HG02798 (cell line): ENCODE results near the gene PIWIL4.
"Not testable (repeated sequence)": the region's sequence is repeated elsewhere in the genome, so short reads cannot be mapped to it uniquely, and the experiment has no call there.

Experiments used
- ATAC-seq: cut with Tn5 transposase; IDR thresholded peaks from one replicate; pipeline ENCODE4 v1.9.1; 2021; ENCODE audit warnings: mild to moderate bottlenecking; ENCODE audit not compliant: unreplicated experiment, poor library complexity

The PIWIL4 gene

GRCh38 chr11:94546162-94546470, 21.1 kb upstream of the PIWIL4 start:
- ATAC-seq, result no peak

GRCh38 chr11:94546886-94547285, 20.3 kb upstream of the PIWIL4 start:
- ATAC-seq, result no peak

DNA sequence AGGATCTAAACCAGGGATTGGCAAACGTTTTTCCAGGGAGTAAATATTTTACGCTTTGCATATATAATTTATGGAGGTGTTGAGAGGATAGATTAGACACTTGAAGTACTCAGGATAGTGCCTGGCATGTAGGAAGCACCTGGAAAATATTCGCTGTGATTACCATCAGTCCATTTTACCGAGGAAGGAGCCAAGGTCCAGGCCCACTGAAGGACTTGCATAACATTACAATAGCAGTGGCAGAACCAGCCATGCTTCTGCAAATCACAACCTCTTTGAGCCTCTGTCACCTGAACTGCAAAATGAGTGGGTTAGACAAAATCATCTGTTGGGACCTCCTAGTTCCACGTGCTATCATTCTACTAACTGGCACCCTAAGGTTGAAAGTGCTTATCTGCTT, 18.0 kb upstream of the PIWIL4 start:
- no peak for ATAC-seq

- ATAC-seq, result peak; percentile 54
These were observed 16.7 kb upstream of the PIWIL4 start for GRCh38 chr11:94550513-94550912.

GRCh38 chr11:94553938-94554337, 13.2 kb upstream of the PIWIL4 start:
- ATAC-seq, result no peak

- ATAC-seq, result not testable (repeated sequence)
These were observed 11.3 kb upstream of the PIWIL4 start for GRCh38 chr11:94555752-94556329.

DNA sequence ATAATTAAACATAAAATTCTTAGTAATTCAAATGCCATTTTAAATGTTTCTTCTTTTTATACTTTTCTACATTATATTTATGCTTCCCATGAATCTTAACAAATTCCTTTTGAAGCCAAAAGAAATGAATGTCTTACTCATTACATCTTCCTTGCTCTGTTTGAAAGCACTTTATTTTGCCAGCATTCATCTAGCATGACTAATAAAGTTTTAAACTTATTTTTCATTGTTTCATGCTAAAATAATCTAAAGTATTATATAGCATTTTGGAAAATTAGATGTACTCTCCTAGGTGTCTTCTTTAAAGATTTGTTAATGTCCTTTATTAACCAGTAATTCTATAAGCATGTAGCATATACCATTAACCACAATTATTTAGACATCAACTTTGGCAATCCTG, 9.7 kb upstream of the PIWIL4 start:
- ATAC-seq, result no peak

DNA sequence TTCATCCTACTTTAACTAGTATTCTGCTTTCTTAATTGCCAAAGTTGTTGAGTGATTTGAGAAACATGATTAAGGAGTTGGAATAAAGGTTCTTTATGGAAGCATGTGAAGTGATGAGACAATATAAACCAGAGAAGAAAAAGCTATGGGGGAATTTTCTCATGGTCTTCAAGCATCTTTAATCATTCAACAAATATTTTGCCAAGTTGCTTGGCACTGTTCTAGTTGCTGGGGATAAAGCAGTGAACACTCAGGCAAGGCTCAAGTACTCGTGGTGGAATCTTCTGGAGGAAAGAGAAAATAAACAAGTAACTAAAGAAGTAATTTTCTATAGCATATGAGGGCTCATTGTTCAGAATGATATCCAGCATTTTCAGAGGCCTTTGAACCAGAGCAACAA, 9.2 kb upstream of the PIWIL4 start:
- ATAC-seq, result no peak

- no peak for ATAC-seq
These were observed 8.7 kb upstream of the PIWIL4 start for GRCh38 chr11:94558468-94558867.

GRCh38 chr11:94558932-94559331, 8.2 kb upstream of the PIWIL4 start:
- ATAC-seq, result no peak

DNA sequence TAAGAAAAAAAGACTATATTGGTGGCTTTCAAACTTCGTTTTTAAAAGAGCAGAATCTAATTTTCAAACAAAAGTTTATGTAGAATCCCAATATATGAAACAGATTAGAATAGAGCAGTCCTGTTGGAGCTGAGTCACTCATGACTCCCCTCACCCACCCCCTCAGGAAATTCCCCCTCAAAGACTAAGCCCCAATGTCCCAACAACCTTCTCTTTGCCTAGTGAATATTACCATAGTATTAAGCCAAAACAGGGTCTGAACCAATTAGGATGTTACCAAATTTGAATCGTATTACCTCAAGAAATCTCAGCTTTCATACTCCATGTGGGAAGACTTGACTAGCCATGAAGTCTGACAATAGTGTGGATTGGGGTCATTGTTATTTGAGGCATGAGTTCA, 7.8 kb upstream of the PIWIL4 start:
- ATAC-seq, result no peak

DNA sequence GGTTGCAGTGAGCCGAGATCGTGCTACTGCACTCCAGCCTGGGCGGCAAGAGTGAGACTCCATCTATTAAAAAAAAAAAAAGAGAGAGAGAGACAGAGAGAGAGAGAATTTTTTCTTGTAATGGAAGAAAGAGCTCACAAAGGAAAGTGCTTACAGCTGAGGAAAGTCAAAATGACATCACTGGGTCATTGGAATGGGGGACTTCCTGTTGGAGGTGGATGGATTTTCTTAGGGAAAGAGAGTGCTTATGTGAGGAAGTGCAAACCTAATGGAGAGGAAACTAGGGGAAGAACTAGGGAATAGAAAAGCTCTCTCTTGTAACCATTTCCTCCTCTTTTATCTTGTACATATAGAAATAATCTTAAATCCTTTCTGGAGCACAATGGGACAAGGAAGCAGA, 6.3 kb upstream of the PIWIL4 start:
- no peak for ATAC-seq

DNA sequence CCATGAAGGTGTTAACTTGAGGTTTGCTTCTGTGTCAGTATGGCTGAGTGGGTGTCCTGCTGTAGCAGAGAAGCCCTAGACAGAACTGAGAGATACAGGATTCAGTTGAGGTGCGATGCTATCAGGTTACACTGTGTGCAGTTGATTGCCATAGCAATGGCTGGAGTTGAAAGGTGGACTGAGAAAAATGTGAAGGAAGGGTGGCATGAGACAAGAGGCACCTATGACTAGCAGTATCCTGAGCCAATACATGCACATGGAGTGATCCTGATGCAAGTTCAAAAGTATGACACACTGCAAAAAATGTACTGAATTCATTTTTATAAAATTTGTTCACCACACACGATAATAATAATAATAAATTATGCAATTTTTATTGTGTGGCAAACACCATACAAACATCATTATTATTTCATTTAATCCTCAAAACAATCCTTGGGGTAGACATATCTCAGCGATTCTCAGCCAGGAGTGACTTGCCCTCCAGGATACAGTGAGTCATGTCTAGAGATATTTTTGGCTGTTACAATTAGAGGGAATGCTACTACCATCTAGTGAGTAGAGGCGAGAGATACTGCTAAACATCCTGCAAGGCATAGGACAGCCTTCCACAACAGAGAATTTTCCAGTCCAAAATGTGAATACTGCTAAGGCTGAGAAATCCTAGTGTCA, 3.9 kb upstream of the PIWIL4 start:
- no peak for ATAC-seq

DNA sequence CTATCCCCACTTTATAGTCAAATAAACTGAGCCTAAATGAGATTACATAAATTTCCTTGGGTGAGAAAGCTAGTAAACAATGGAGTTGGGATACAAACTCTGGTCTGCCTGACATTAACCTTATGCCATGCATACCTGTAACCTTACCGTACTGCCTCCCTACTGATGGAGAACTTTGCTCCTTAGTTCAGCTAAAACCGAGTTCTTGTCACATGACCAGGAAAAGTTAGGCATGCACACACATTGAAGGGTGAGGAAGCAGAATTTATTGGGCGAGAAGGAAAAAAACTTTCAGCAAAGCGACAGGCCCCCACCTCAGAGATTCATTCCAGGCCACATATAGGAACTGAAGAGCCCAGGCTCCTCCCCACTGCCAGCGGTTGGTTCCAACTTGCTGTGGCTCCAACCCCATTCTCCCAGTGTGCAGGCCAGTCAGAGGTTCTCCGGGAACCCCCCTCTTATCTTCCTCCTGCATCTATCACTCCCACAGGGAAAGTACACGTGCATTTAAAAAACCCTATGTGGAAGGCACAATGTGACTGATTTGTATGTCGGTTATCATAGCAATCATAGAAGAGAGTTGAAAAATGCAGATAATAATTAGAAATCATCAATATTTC, 3.2 kb upstream of the PIWIL4 start:
- no peak for ATAC-seq

GRCh38 chr11:94568200-94568599, 1.0 kb downstream of the PIWIL4 start:
- no peak for ATAC-seq

DNA sequence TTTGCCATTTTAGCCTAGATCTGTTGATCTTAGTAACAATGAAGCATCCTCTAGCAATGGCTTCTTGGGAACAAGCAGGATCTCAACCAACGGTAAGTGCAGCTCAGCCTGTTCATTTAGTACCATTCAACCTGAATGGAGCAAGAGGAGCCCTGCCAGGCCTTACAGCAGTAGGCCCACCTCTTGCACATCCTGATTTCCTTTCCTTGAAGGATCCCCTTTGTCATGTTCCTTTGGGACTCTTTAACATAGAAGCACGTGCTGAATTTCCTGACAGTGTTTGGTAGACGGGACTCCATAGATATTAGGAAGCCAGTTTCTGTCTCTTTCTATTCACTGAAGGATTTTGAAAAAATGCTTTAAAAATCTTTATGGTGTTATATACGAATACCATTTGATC, 1.5 kb downstream of the PIWIL4 start:
- ATAC-seq, result no peak

- not testable (repeated sequence) for ATAC-seq
These were observed 5.8 kb downstream of the PIWIL4 start for GRCh38 chr11:94572975-94573374.

DNA sequence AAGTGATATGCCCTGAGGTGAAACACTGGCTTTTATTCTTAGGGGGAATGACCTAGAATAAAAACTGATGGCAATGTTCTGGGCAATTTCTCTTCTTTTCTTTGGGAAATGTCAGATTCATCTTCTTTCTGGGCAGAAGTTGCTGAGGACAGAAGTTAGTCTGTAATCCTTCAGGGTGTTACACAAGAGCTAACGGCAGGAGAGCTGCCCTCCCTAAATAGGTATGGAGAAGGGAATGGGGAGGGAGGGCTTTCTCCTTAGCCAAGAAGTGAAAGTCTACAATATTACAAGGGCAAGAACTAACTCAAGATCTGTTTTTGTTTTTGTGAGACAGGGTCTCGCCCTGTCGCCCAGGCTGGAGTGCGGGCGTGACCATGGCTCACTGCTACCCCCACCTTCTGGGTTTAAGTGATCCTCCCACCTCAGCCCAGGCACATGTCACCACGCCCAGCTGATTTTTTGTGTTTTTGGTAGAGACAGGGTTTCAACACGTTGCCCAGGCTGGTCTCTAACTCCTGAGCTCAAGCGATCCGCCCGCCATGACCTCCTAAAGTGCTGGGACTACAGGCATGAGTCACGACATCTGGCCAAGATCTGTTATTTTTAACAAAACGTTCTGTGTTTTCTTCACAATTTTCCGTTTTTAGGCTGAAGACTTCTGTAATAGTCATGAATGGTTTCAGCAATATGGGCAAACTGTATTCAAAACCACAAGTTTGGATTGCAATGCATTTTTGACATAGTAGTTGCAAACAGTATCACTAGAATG, 7.2 kb downstream of the PIWIL4 start:
- no peak for ATAC-seq

- no peak for ATAC-seq
These were observed 9.1 kb downstream of the PIWIL4 start for GRCh38 chr11:94576306-94576705.

- no peak for ATAC-seq
These were observed 10.7 kb downstream of the PIWIL4 start for GRCh38 chr11:94577841-94578240.

DNA sequence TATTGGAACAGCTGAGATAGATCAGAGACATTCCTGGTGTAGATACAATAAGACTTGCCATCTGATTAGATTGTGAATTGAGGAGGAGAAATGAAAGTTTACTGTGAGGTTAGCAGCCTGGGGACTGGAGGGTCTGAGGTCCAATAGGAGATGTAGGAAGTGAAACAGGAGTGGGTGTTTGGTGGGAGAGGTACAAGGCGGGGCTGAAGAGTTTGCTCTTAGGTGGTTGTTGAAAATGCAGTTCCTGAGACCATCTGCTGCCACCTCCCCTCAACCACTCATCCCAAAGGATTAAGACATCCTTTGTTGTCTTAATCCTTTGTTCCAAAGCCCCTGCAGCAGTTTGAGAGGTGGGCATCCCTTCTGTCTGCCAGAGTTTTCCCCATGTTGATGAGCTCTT, 14.8 kb downstream of the PIWIL4 start:
- peak; percentile 55 for ATAC-seq
